ENCODE measurements around the gene CA5A.
"Not testable (repeated sequence)": the region's sequence is repeated elsewhere in the genome, so short reads cannot be mapped to it uniquely, and the experiment has no call there.

Gene CA5A

DNA sequence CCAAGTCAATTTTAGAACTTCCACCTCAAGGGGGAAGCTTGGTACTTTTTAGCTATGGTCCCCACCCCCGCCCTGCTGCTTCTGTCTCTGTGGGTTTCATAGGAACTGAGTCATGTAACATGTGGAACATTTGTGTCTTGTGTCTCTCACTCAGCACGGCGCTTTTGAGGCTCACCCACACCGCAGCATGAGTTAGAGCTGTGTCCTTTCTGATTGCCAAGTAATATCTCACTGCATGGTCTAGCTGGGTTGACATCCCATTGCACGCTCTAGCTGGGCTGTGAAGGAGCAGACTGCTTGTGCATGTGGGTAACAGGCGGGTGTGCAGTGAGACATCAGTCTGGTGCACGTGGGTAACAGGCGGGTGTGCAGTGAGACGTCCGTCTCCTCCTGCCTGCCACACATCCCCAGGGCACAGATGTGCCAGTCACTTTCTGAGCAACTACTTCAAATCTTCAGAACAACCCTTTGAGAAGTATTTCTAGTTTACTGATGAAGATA, 40.6 kb downstream of the CA5A start:
- no peak overlapping the region for H2AFZ ChIP-seq (ENCODE audit: insufficient read depth, low read length, poor library complexity)
- H3K9ac ChIP-seq (ENCODE audit: low read length), result no peak overlapping the region
- no peaks in the 10 kb centered on the region for H3K79me2 ChIP-seq (ENCODE audit: control insufficient read depth, insufficient read depth, low read length, poor library complexity)
- no peak overlapping the region for H4K12ac ChIP-seq (ENCODE audit: low read depth, low read length)
- no peak overlapping the region for H2BK120ac ChIP-seq (ENCODE audit: insufficient read depth, low read length, poor library complexity)
- no peak overlapping the region for H2AK5ac ChIP-seq (ENCODE audit: low read length)
- no peaks in the 10 kb centered on the region for H3K79me1 ChIP-seq (ENCODE audit: low read length)
- peaks cover 0 to 2% of the 10 kb centered on the region in 2 experiments for H3K4me1 ChIP-seq (ENCODE audit: control insufficient read depth in 1 of 2, insufficient read depth in 2 of 2, low read length in 2 of 2)
- no peak overlapping the region for H3K14ac ChIP-seq (ENCODE audit: low read length)
- peak; percentile 34 to 44 for DNase-seq
- H3K4me2 ChIP-seq (ENCODE audit: low read length), result no peak overlapping the region
- no peak overlapping the region for H3K4ac ChIP-seq (ENCODE audit: low read depth, low read length)
- no peak overlapping the region for H2BK12ac ChIP-seq (ENCODE audit: low read length)
- H3K4me3 ChIP-seq (ENCODE audit: low read depth, low read length), result peak overlapping the region; percentile 42
- no peak overlapping the region for H2BK5ac ChIP-seq (ENCODE audit: low read depth, low read length, poor library complexity)
- WGBS (ENCODE audit: extremely low coverage, insufficient coverage, insufficient read length), result no CpG with 5 or more reads among the region's 10 CpGs
- no peak overlapping the region for H4K8ac ChIP-seq (ENCODE audit: low read depth, low read length)
- H3K27me3 ChIP-seq (ENCODE audit: insufficient read depth, low read length), result no peaks in the 10 kb centered on the region
- no peak overlapping the region for H3K27ac ChIP-seq (ENCODE audit: low read depth, low read length)
- H3K36me3 ChIP-seq (ENCODE audit: control insufficient read depth in 1 of 2, insufficient read depth in 2 of 2, low read length in 2 of 2), result no peaks in the 10 kb centered on the region
- peak overlapping the region; percentile 9 for H3K23ac ChIP-seq (ENCODE audit: low read length)
- no peaks in the 10 kb centered on the region for H3K9me3 ChIP-seq (ENCODE audit: insufficient read depth, low read depth, low read length)
- no peak overlapping the region for H3K18ac ChIP-seq (ENCODE audit: low read length)
- H4K91ac ChIP-seq (ENCODE audit: low read depth, low read length), result no peak overlapping the region

DNA sequence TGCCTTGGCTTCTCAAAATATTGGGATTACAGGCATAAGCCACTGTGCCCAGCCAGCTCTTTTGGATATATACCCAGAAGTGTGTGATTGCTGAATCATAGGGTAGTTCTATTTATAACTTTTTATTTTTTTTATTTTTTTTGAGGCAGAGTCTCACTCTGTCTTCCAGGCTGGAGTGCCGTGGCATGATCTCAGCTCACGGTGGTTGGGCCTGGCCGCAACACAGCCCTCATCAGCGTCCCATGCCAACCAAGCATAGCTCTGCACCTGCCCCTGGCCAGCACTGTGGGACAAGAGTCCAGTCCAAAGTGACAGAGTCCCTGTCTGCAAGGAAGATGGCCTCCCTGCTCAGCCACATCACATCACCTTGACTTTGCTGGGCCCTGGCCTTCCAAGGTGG, 42.3 kb downstream of the CA5A start:
- not testable (repeated sequence) for H3K4ac ChIP-seq (ENCODE audit: low read depth, low read length); H3K14ac ChIP-seq (ENCODE audit: low read length); H3K79me2 ChIP-seq (ENCODE audit: control insufficient read depth, insufficient read depth, low read length, poor library complexity); H3K9ac ChIP-seq (ENCODE audit: low read length); H3K18ac ChIP-seq (ENCODE audit: low read length); H2BK5ac ChIP-seq (ENCODE audit: low read depth, low read length, poor library complexity); H2BK120ac ChIP-seq (ENCODE audit: insufficient read depth, low read length, poor library complexity); H3K27ac ChIP-seq (ENCODE audit: low read depth, low read length); H4K91ac ChIP-seq (ENCODE audit: low read depth, low read length); H3K36me3 ChIP-seq (ENCODE audit: control insufficient read depth in 1 of 2, insufficient read depth in 2 of 2, low read length in 2 of 2); H3K4me2 ChIP-seq (ENCODE audit: low read length); DNase-seq; H3K27me3 ChIP-seq (ENCODE audit: insufficient read depth, low read length); H2AK5ac ChIP-seq (ENCODE audit: low read length); H3K4me3 ChIP-seq (ENCODE audit: low read depth, low read length); H2BK12ac ChIP-seq (ENCODE audit: low read length); H3K23ac ChIP-seq (ENCODE audit: low read length); H4K8ac ChIP-seq (ENCODE audit: low read depth, low read length); H4K12ac ChIP-seq (ENCODE audit: low read depth, low read length); H3K9me3 ChIP-seq (ENCODE audit: insufficient read depth, low read depth, low read length); H3K4me1 ChIP-seq (ENCODE audit: control insufficient read depth in 1 of 2, insufficient read depth in 2 of 2, low read length in 2 of 2); H3K79me1 ChIP-seq (ENCODE audit: low read length); H2AFZ ChIP-seq (ENCODE audit: insufficient read depth, low read length, poor library complexity)
- WGBS (ENCODE audit: extremely low coverage, insufficient coverage, insufficient read length), result no CpG with 5 or more reads among the region's 4 CpGs

DNA sequence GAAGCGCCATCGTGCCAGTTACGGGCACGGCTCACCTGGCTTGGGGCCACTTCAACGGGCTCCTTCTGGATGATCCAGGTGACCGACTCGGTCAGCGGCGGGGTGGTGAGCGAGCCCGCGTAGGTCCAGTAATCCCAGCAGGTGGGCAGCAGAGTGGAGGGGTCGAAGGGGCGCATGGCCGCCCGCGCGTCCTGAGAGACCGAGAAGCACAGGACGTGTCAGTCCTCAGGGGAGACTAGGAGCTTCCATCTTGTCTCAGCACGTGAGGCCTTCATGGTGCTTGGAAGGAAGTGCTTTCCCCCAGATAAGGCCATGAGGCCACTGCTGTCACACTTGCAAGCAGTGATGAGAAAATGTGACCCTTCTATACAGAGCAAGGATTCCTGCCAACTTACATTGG, 44.6 kb downstream of the CA5A start:
- Histone ChIP-seq H3K79me1 (ENCODE audit: low read length) (no peaks in the 10 kb centered on the region), H3K27ac (ENCODE audit: low read depth, low read length) (no peak overlapping the region), H2AFZ (ENCODE audit: insufficient read depth, low read length, poor library complexity) (no peak overlapping the region), H2AK5ac (ENCODE audit: low read length) (no peak overlapping the region), H4K8ac (ENCODE audit: low read depth, low read length) (no peak overlapping the region), H3K79me2 (ENCODE audit: control insufficient read depth, insufficient read depth, low read length, poor library complexity) (no peaks in the 10 kb centered on the region), H3K36me3 (ENCODE audit: control insufficient read depth in 1 of 2, insufficient read depth in 2 of 2, low read length in 2 of 2) (no peaks in the 10 kb centered on the region), H2BK120ac (ENCODE audit: insufficient read depth, low read length, poor library complexity) (no peak overlapping the region), H2BK12ac (ENCODE audit: low read length) (no peak overlapping the region), H3K14ac (ENCODE audit: low read length) (no peak overlapping the region), H3K23ac (ENCODE audit: low read length) (no peak overlapping the region), H3K27me3 (ENCODE audit: insufficient read depth, low read length) (no peaks in the 10 kb centered on the region), H3K4me2 (ENCODE audit: low read length) (no peak overlapping the region), H3K4ac (ENCODE audit: low read depth, low read length) (no peak overlapping the region), H4K91ac (ENCODE audit: low read depth, low read length) (no peak overlapping the region), H3K18ac (ENCODE audit: low read length) (no peak overlapping the region), H2BK5ac (ENCODE audit: low read depth, low read length, poor library complexity) (no peak overlapping the region), H3K4me1 (ENCODE audit: control insufficient read depth in 1 of 2, insufficient read depth in 2 of 2, low read length in 2 of 2) (peaks cover 0 to 2% of the 10 kb centered on the region in 2 experiments), H4K12ac (ENCODE audit: low read depth, low read length) (no peak overlapping the region), H3K9ac (ENCODE audit: low read length) (no peak overlapping the region), H3K4me3 (ENCODE audit: low read depth, low read length) (no peak overlapping the region), H3K9me3 (ENCODE audit: insufficient read depth, low read depth, low read length) (no peaks in the 10 kb centered on the region)
- no CpG with 5 or more reads among the region's 21 CpGs for WGBS (ENCODE audit: extremely low coverage, insufficient coverage, insufficient read length)
- DNase-seq, result no peak

DNA sequence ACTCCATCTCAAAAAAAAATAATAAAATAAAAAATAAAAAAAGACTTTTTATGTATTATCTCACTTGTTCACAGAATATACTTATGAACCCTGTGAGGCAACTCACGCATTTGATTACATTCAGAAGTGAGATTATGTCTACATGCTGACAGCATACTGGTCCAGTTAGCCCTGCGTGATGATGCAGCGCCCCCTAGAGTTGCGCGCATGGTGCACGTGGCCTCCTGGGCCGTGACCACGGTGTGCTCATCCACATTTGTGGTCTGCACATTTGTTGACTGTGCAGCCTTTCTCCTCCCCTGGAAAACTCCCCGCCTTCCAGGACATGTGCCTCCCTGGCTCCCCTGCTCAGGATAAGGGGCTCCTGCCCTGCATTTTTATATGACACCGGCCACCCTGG, 46.6 kb downstream of the CA5A start:
- not testable (repeated sequence) for H3K9me3 ChIP-seq (ENCODE audit: insufficient read depth, low read depth, low read length); H4K12ac ChIP-seq (ENCODE audit: low read depth, low read length); H3K4me3 ChIP-seq (ENCODE audit: low read depth, low read length); H3K27ac ChIP-seq (ENCODE audit: low read depth, low read length); H2BK12ac ChIP-seq (ENCODE audit: low read length); H3K4me1 ChIP-seq (ENCODE audit: control insufficient read depth in 1 of 2, insufficient read depth in 2 of 2, low read length in 2 of 2); H3K23ac ChIP-seq (ENCODE audit: low read length); H3K79me2 ChIP-seq (ENCODE audit: control insufficient read depth, insufficient read depth, low read length, poor library complexity); H3K14ac ChIP-seq (ENCODE audit: low read length); H4K8ac ChIP-seq (ENCODE audit: low read depth, low read length); H4K91ac ChIP-seq (ENCODE audit: low read depth, low read length); H2BK5ac ChIP-seq (ENCODE audit: low read depth, low read length, poor library complexity); H3K4me2 ChIP-seq (ENCODE audit: low read length); H3K36me3 ChIP-seq (ENCODE audit: control insufficient read depth in 1 of 2, insufficient read depth in 2 of 2, low read length in 2 of 2); H3K79me1 ChIP-seq (ENCODE audit: low read length); H3K4ac ChIP-seq (ENCODE audit: low read depth, low read length); H3K9ac ChIP-seq (ENCODE audit: low read length); H2AK5ac ChIP-seq (ENCODE audit: low read length); H2BK120ac ChIP-seq (ENCODE audit: insufficient read depth, low read length, poor library complexity); H3K27me3 ChIP-seq (ENCODE audit: insufficient read depth, low read length); H3K18ac ChIP-seq (ENCODE audit: low read length); H2AFZ ChIP-seq (ENCODE audit: insufficient read depth, low read length, poor library complexity)
- DNase-seq, result peak in 1 of 2 donors; percentile 28
- no CpG with 5 or more reads among the region's 10 CpGs for WGBS (ENCODE audit: extremely low coverage, insufficient coverage, insufficient read length)
